ENCODE results near the gene SEMA4A.

DNA sequence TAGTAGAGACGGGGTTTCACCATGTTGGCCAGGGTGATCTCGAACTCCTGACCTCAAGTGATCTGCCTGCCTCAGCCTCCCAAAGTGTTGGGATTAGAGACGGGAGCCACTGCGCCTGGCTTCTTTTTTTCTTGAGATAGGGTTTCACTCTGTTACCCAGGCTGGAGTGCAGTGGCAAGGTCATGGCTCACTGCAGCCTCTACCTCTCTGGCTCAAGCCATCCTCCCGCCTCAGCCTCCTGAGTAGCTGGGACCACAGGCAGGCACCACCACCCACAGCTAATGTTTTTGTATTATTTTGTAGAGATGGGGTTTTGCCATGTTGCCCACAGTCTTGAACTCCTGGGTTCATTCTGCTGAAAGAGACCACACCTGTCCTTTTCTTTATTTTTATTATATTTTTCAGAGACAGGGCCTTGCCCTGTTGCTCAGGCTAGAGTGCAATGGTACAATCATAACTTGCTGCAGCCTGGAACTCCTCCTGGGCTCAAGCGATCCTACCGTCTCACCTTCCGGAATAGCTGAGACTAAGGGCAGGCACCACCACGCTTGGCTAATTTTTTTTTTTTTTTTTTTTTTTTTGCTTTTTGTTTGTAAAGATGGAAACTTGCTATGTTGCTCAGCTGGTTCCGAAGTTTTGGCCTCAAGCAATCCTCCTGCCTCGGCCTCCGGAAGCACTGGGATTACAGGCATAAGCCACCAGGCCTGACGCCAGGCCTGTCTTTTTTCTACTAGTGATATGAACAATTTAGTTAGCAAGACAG is 35.8 kb upstream of the SEMA4A start:
- TF ChIP-seq CTCF (IDR thresholded peaks at IDR 0.05; ENCODE audit: insufficient read depth, low read depth, low read length) (no peak), EZH2 (IDR thresholded peaks at IDR 0.05; ENCODE audit: insufficient read depth, low read length) (no peak)

Measured in astrocyte (in vitro differentiated cells and primary cell).